ENCODE data around the gene ETV2. TPM values are rescaled to one million over a fixed set of nuclear protein-coding genes. Genes with fewer than 3 reads are reported as not detected.

The ETV2 gene
- total and polyA plus RNA-seq, 2 donors (not counting 3 experiments of a cell fraction or from before 2014, with no cell fraction given) = 1.0 to 1.5 TPM

DNA sequence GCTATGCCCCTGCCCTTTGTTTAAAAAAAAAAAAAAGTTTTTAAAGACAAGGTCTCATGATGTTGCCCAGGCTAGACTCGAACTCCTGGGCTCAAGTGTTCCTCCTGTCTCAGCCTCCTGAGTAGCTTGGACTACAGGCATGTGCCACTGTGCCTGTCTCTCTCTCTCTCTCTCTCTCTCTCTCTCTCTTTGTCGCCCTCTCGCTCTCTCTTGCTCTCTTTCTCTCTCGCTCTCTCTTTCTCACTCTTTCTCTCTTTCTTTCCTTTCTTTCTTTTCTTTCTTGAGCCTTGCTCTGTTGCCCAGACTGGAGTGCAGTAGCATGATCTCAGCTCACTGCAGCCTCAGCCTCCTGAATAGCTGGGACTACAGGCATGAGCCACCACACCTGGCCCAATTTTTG is 14.1 kb downstream of the ETV2 start:
- H4K20me1 ChIP-seq (replicated peaks; ENCODE audit: control insufficient read depth, extremely low read depth, insufficient read depth, low read length) = no peaks in the 10 kb centered on the region
- TF ChIP-seq EZH2 (IDR thresholded peaks at IDR 0.05; ENCODE audit: borderline replicate concordance, low read depth, low read length, severe bottlenecking) (no peak), MYC (IDR thresholded peaks at IDR 0.05; ENCODE audit: low read depth, low read length) (no peak), GATA2 (IDR thresholded peaks at IDR 0.05; ENCODE audit: insufficient read depth, insufficient read length, low read depth, low read length) (no peak), JUN (IDR thresholded peaks at IDR 0.05; ENCODE audit: borderline replicate concordance, insufficient read depth, insufficient read length, low read depth) (no peak), POLR2A (IDR thresholded peaks at IDR 0.05; ENCODE audit: low read depth, low read length) (no peak), POLR2AphosphoS5 (IDR thresholded peaks at IDR 0.05; ENCODE audit: insufficient read depth, low read depth, low read length) (no peak), CTCF (IDR thresholded peaks at IDR 0.05; ENCODE audit: extremely low read depth in 1 of 2, insufficient read depth in 1 of 2, low read depth in 1 of 2, low read length in 2 of 2) (no peak), FOS (IDR thresholded peaks at IDR 0.05; ENCODE audit: borderline replicate concordance, insufficient read depth, low read length) (no peak)
- TF ChIP-seq, protein P1, sequence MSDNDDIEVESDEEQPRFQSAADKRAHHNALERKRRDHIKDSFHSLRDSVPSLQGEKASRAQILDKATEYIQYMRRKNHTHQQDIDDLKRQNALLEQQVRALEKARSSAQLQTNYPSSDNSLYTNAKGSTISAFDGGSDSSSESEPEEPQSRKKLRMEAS (IDR thresholded peaks at IDR 0.05; ENCODE audit: insufficient read depth, insufficient read length) = no peak
- H3K9ac ChIP-seq (replicated peaks; ENCODE audit: extremely low read depth, insufficient read depth, low read length) = no peak overlapping the region
- no peak for DNase-seq (ENCODE audit: low read depth, low spot score)
- ChIA-PET POLR2A (no interaction called here), CTCF (interaction anchor here (1.8 kb wide), 1 partner anchor 9 kb away, joined by 5 read pairs; no protein-coding TSS in a partner anchor)
- H2AFZ ChIP-seq (ENCODE audit: low read depth, low read length) = no peak overlapping the region
- dilution Hi-C loops (cut with MboI; ENCODE audit: extremely low pct_ligation_motif_present, low sequenced_read_pairs) = no loop called here
- H3K27ac ChIP-seq (ENCODE audit: insufficient read depth, low read depth, low read length) = no peak overlapping the region
- intact Hi-C loops (cut with micrococcal nuclease) = no loop called here
- H3K36me3 ChIP-seq (ENCODE audit: control insufficient read depth in 2 of 2, extremely low read depth in 1 of 2, insufficient read depth in 2 of 2, low read length in 2 of 2) = peaks cover 9 to 20% of the 10 kb centered on the region in 2 experiments
- no peak overlapping the region for H3K4me3 ChIP-seq (replicated peaks in 1 of 3; ENCODE audit: insufficient read depth in 1 of 3, low read depth in 1 of 3, low read length in 3 of 3)
- no TSS peak for BruUV-seq (replicated peaks)
- H3K4me2 ChIP-seq (ENCODE audit: insufficient read depth, low read length) = no peak overlapping the region
- no peaks in the 10 kb centered on the region for H3K9me3 ChIP-seq (replicated peaks; ENCODE audit: control insufficient read depth, insufficient read depth, low read length)
- H3K79me2 ChIP-seq (ENCODE audit: control insufficient read depth, insufficient read depth, low read length) = peaks cover 3% of the 10 kb centered on the region
- no peaks in the 10 kb centered on the region for H3K4me1 ChIP-seq (ENCODE audit: control insufficient read depth, extremely low read depth, insufficient read depth, low read length)
- no peak for FAIRE-seq
- no peaks in the 10 kb centered on the region for H3K9me1 ChIP-seq (replicated peaks; ENCODE audit: control insufficient read depth, extremely low read depth, insufficient read depth, low read length)
- no peaks in the 10 kb centered on the region for H3K27me3 ChIP-seq (ENCODE audit: control insufficient read depth in 2 of 2, insufficient read depth in 2 of 2, low read length in 2 of 2)
